IMR-90 (cell line): ENCODE measurements around the gene KAZN. TPM values are rescaled to one million over a fixed set of nuclear protein-coding genes. Genes with fewer than 3 reads are reported as not detected.

Source experiments
- ATAC-seq: fragments of 200-7000 bp; cut with Tn5 transposase; 2 replicates; pipeline ENCODE4 v1.9.1; 2020; ENCODE audit warnings: low read depth, mild to moderate bottlenecking, moderate library complexity
- BruUV-seq: library from RNA; stranded (reverse); fragments of 400-500 nt; replicated peaks from 2 replicates; lab custom pipeline; 2021; lab: Mats Ljungman, UMichigan
- CTCF ChIA-PET: fragments of 300-600 bp; formaldehyde crosslinking; extraction: SDS; loops from one replicate; lab custom pipeline; 2021; ENCODE audit warnings: antibody characterized with exemption; lab: Yijun Ruan, JAX
- POLR2A ChIA-PET: fragments of 300-600 bp; sonication (Branson Sonifier 250); formaldehyde crosslinking; loops from one replicate; lab custom pipeline; 2022; ENCODE audit warnings: antibody characterized with exemption; ENCODE audit not compliant: unreplicated experiment; lab: Charles Lee
- DNase-seq: peaks from one replicate; pipeline ENCODE4 v3.0.0; 2013
- H2AFZ ChIP-seq: replicated peaks from 2 replicates; pipeline ENCODE3; 2013; ENCODE audit warnings: low read length, mild to moderate bottlenecking; ENCODE audit not compliant: poor library complexity
- H2AK5ac ChIP-seq: 2 replicates; pipeline ENCODE4 v1.6.1; 2013; ENCODE audit warnings: low read depth, low read length, inconsistent platforms
- H2AK9ac ChIP-seq: replicated peaks from 2 replicates; pipeline ENCODE3; 2013; ENCODE audit warnings: mild to moderate bottlenecking, low read depth, low read length, moderate library complexity; ENCODE audit not compliant: poor library complexity
- H2BK120ac ChIP-seq: 2 replicates; pipeline ENCODE4 v1.6.1; 2013; ENCODE audit warnings: low read depth, low read length, inconsistent platforms
- H2BK15ac ChIP-seq: 3 replicates; pipeline ENCODE4 v1.6.1; 2013; ENCODE audit warnings: low read depth, low read length, inconsistent platforms
- H2BK20ac ChIP-seq: 2 replicates; pipeline ENCODE4 v1.6.1; 2013; ENCODE audit warnings: low read depth, mild to moderate bottlenecking, inconsistent platforms, low read length, moderate library complexity
- H2BK5ac ChIP-seq: 2 replicates; pipeline ENCODE4 v1.6.1; 2013; ENCODE audit warnings: mild to moderate bottlenecking, low read depth, low read length, inconsistent platforms; ENCODE audit not compliant: poor library complexity, severe bottlenecking
- H3K14ac ChIP-seq: replicated peaks from 2 replicates; pipeline ENCODE4 v1.6.1; 2013; ENCODE audit warnings: low read depth, low read length, inconsistent platforms
- H3K18ac ChIP-seq: 2 replicates; pipeline ENCODE4 v1.6.1; 2013; ENCODE audit warnings: low read depth, low read length, control low read depth
- H3K23ac ChIP-seq: 2 replicates; pipeline ENCODE4 v1.6.1; 2013; ENCODE audit warnings: low read depth, low read length, inconsistent platforms
- H3K27ac ChIP-seq: 2 replicates; pipeline ENCODE4 v1.5.1; 2013; ENCODE audit warnings: mild to moderate bottlenecking, control low read depth, low read length; ENCODE audit not compliant: insufficient read depth
- H3K27me3 ChIP-seq: 2 replicates; pipeline ENCODE4 v1.6.1; 2013; ENCODE audit warnings: low read length; ENCODE audit not compliant: control insufficient read depth, insufficient read depth
- H3K36me3 ChIP-seq: 2 replicates; pipeline ENCODE4 v1.6.1; 2013; ENCODE audit warnings: low read length, mixed read lengths; ENCODE audit not compliant: control insufficient read depth, insufficient read depth
- H3K4ac ChIP-seq: 2 replicates; pipeline ENCODE4 v1.6.1; 2013; ENCODE audit warnings: low read depth, low read length, inconsistent platforms
- H3K4me1 ChIP-seq: 2 replicates; pipeline ENCODE4 v1.6.1; 2013; ENCODE audit warnings: low read length, mixed read lengths; ENCODE audit not compliant: control insufficient read depth, insufficient read depth
- H3K4me2 ChIP-seq: 2 replicates; pipeline ENCODE4 v1.6.1; 2013; ENCODE audit warnings: low read depth, mild to moderate bottlenecking, control low read depth, low read length, moderate library complexity
- H3K4me3 ChIP-seq: 2 replicates; pipeline ENCODE4 v1.5.1; 2013; ENCODE audit warnings: low read depth, mild to moderate bottlenecking, control low read depth, low read length, moderate library complexity; ENCODE audit not compliant: insufficient read depth
- H3K56ac ChIP-seq: 2 replicates; pipeline ENCODE4 v1.6.1; 2013; ENCODE audit warnings: low read length, inconsistent platforms; ENCODE audit not compliant: insufficient read depth; ENCODE audit errors: extremely low read depth
- H3K79me1 ChIP-seq, 2 experiments: 2 replicates each; pipeline ENCODE4 v1.6.1; 2013; ENCODE audit warnings: low read length in 2 of 2, inconsistent platforms in 1 of 2, low read depth in 1 of 2
- H3K9ac ChIP-seq: 2 replicates; pipeline ENCODE4 v1.6.1; 2013; ENCODE audit warnings: low read depth, low read length, control low read depth
- H3K9me1 ChIP-seq: 2 replicates; pipeline ENCODE4 v1.6.1; 2013; ENCODE audit warnings: low read length, inconsistent platforms; ENCODE audit not compliant: insufficient read depth
- H3K9me3 ChIP-seq: 2 replicates; pipeline ENCODE4 v1.6.1; 2013; ENCODE audit warnings: low read length; ENCODE audit not compliant: control insufficient read depth, insufficient read depth
- H4K20me1 ChIP-seq: 2 replicates; pipeline ENCODE4 v1.6.1; 2013; ENCODE audit warnings: low read length, inconsistent platforms; ENCODE audit not compliant: insufficient read depth
- H4K5ac ChIP-seq: 2 replicates; pipeline ENCODE4 v1.6.1; 2013; ENCODE audit warnings: mild to moderate bottlenecking, low read depth, low read length, control low read depth
- H4K8ac ChIP-seq, 2 experiments: 2 replicates each; pipeline ENCODE4 v1.6.1; 2013; ENCODE audit warnings: low read depth in 2 of 2, low read length in 2 of 2, control low read depth in 1 of 2, inconsistent platforms in 1 of 2
- H4K91ac ChIP-seq: 2 replicates; pipeline ENCODE4 v1.6.1; 2013; ENCODE audit warnings: low read depth, low read length, inconsistent platforms; ENCODE audit not compliant: insufficient read depth
- CEBPB ChIP-seq: IDR thresholded peaks from 2 replicates; pipeline ENCODE4 v1.6.1; 2012; ENCODE audit warnings: low read depth, low read length, improper control_type of control experiment
- CHD1 ChIP-seq: IDR thresholded peaks from 2 replicates; pipeline ENCODE4 v1.6.1; 2012; ENCODE audit warnings: low read depth, low read length, improper control_type of control experiment
- ELK1 ChIP-seq: fragments of 150-350 bp; IDR thresholded peaks from 2 replicates; pipeline ENCODE4 v1.6.1; 2016; ENCODE audit warnings: low read depth, mild to moderate bottlenecking, low read length, moderate library complexity, borderline replicate concordance
- FOS ChIP-seq: fragments of 150-350 bp; IDR thresholded peaks from 2 replicates; pipeline ENCODE4 v1.6.1; 2016; ENCODE audit warnings: low read depth, low read length
- MAZ ChIP-seq: IDR thresholded peaks from 2 replicates; pipeline ENCODE4 v1.6.1; 2012; ENCODE audit warnings: low read depth, mild to moderate bottlenecking, low read length, improper control_type of control experiment, moderate library complexity, borderline replicate concordance
- RAD21 ChIP-seq: IDR thresholded peaks from 2 replicates; pipeline ENCODE4 v1.6.1; 2012; ENCODE audit warnings: low read length, improper control_type of control experiment
- WGBS, 2 experiments: methylation state at CpG; one replicate each; pipeline versions ENCODE4 v1.1.5 to v1.1.7; 2013; ENCODE audit warnings: missing lambda C conversion rate in 2 of 2; ENCODE audit not compliant: insufficient read length in 1 of 2; ENCODE audit errors: extremely low coverage in 2 of 2; 5-methylcytosine and 5-hydroxymethylcytosine counted together
- dilution Hi-C: fragments of 300-500 bp; cut with HindIII; formaldehyde crosslinking; loops from one replicate; pipeline ENCODE4 v1.14.3; 2018; ENCODE audit warnings: low sequenced_read_pairs; ENCODE audit not compliant: unreplicated experiment
- in situ Hi-C: fragments of 300-500 bp; cut with MboI; formaldehyde crosslinking; loops from 3 replicates; pipeline ENCODE4 v1.14.3; 2019; ENCODE audit warnings: low sequenced_read_pairs, inconsistent platforms, mixed read lengths
- intact Hi-C: fragments of 100-400 bp; cut with micrococcal nuclease; formaldehyde crosslinking; loops from 2 replicates; pipeline ENCODE4 v1.10.0; 2022
- polyA plus RNA-seq, 3 experiments: library from polyadenylated mRNA; depleted of rRNA; stranded (reverse); fragments of >200 nt; gene quantifications; 2 replicates each; pipeline ENCODE4 v1.2.3, GENCODE V29; 2012; ENCODE audit warnings: low replicate concordance in 1 of 3
- total RNA-seq: library from RNA; depleted of rRNA; stranded (reverse); fragments of >200 nt; gene quantifications from 2 replicates; pipeline ENCODE4 v1.2.3, GENCODE V29; 2012

The KAZN gene
- total and polyA plus RNA-seq, 2 of the 4 experiments (the other 2 are of a cell fraction) = 5.2 to 10.5 TPM

GRCh38 chr1:14828665-14829064 lies 230.2 kb downstream of the KAZN start:
- Histone ChIP-seq H3K36me3 (no peaks in the 10 kb centered on the region), H2BK120ac (no peak overlapping the region), H3K9me3 (peaks cover 2% of the 10 kb centered on the region; the same call in 1 of the 2 replicates), H3K14ac (no peak overlapping the region), H3K79me1 (no peaks in the 10 kb centered on the region), H4K8ac (no peak overlapping the region), H3K4me3 (no peak overlapping the region), H3K56ac (no peak overlapping the region), H2BK5ac (no peak overlapping the region), H2AFZ (no peak overlapping the region), H3K18ac (no peak overlapping the region), H4K91ac (no peak overlapping the region), H2AK9ac (no peak overlapping the region), H3K23ac (no peak overlapping the region), H2BK15ac (no peak overlapping the region), H2AK5ac (no peak overlapping the region), H3K27ac (no peak overlapping the region), H4K20me1 (no peaks in the 10 kb centered on the region), H2BK20ac (no peak overlapping the region), H3K4ac (no peak overlapping the region), H4K5ac (no peak overlapping the region), H3K9me1 (peaks cover 12% of the 10 kb centered on the region; the same call in 1 of the 2 replicates), H3K4me1 (peaks cover 12% of the 10 kb centered on the region; the same call in 1 of the 2 replicates), H3K9ac (no peak overlapping the region), H3K27me3 (0 out of 2 replicates have a peak, but pooled peaks cover 2% of the 10 kb centered on the region), H3K4me2 (no peak overlapping the region)
- TF ChIP-seq CEBPB = no peak
- TF ChIP-seq CHD1 = no peak
- TF ChIP-seq FOS = no peak
- no peak for TF ChIP-seq ELK1
- no peak for TF ChIP-seq MAZ
- TF ChIP-seq RAD21 = no peak
- dilution Hi-C loops = no loop called here
- no TSS peak for BruUV-seq
- DNase-seq (no peak), ATAC-seq (no peak)
- ChIA-PET POLR2A (no interaction called here), CTCF (no interaction called here)
- no CpG with 5 or more reads among the region's 4 CpGs for WGBS, 2 experiments
- in situ Hi-C loops = no loop called here
- intact Hi-C loops = no loop called here
